Stimulated activated CD4-positive, alpha-beta T cell treated with anti-CD3 and anti-CD28 coated beads, Interleukin-1b, Interleukin-23, amount 100 ng/mL, for 1 hour (primary cell): ENCODE measurements around the gene ATG9A.
"Not testable (repeated sequence)": the region's sequence is repeated elsewhere in the genome, so short reads cannot be mapped to it uniquely, and the experiment has no call there.

Experiments used
- DNase-seq, 2 donors: peaks; one replicate each; pipeline ENCODE4 v3.0.0-alpha.2; 2020; ENCODE audit warnings: low read depth in 2 of 2

ATG9A gene

GRCh38 chr2:219229305-219230058, at the start of gene ATG9A, which contains the start of gene ANKZF1:
ATG9A (minus strand) TSS chr2:219229636; CDS start chr2:219228024, 1,612 bp downstream.
ANKZF1 (plus strand) TSS chr2:219229806; CDS start chr2:219230258, 452 bp downstream.
- peak; percentile 93 to 95 for DNase-seq

GRCh38 chr2:219278655-219279150, 49.3 kb upstream of the ATG9A start:
- no peak for DNase-seq

GRCh38 chr2:219277703-219278654, 48.5 kb upstream of the ATG9A start:
- peak; percentile 42 to 56 for DNase-seq

- DNase-seq, result no peak
Measured at GRCh38 chr2:219274361-219274921, 45.0 kb upstream of the ATG9A start.

GRCh38 chr2:219273937-219274336, 44.5 kb upstream of the ATG9A start:
- DNase-seq, result no peak

GRCh38 chr2:219272995-219273394, 43.6 kb upstream of the ATG9A start:
- DNase-seq, result no peak

- no peak for DNase-seq
Measured at GRCh38 chr2:219272356-219272755, 42.9 kb upstream of the ATG9A start.

GRCh38 chr2:219271021-219271420, 41.6 kb upstream of the ATG9A start:
- DNase-seq, result no peak

GRCh38 chr2:219270055-219270372, 40.6 kb upstream of the ATG9A start:
- DNase-seq, result no peak

GRCh38 chr2:219269362-219270054, 40.1 kb upstream of the ATG9A start:
- DNase-seq, result no peak

- no peak for DNase-seq
Measured at GRCh38 chr2:219268294-219268693, 38.9 kb upstream of the ATG9A start.

- DNase-seq, result no peak
Measured at GRCh38 chr2:219266886-219267285, 37.5 kb upstream of the ATG9A start.

- DNase-seq, result no peak
Measured at GRCh38 chr2:219266232-219266631, 36.8 kb upstream of the ATG9A start.

GRCh38 chr2:219261024-219261855, 31.8 kb upstream of the ATG9A start:
- DNase-seq, result no peak

- DNase-seq, result not testable (repeated sequence)
Measured at GRCh38 chr2:219258942-219259341, 29.5 kb upstream of the ATG9A start.

GRCh38 chr2:219254590-219255201, 25.3 kb upstream of the ATG9A start:
- no peak for DNase-seq

GRCh38 chr2:219253753-219254589, 24.5 kb upstream of the ATG9A start, which contains the start of gene TUBA4A:
TUBA4A (minus strand) TSS chr2:219253918; CDS start chr2:219253858, 60 bp downstream.
- peak; percentile 84 to 87 for DNase-seq

- no peak for DNase-seq
Measured at GRCh38 chr2:219252900-219253752, 23.7 kb upstream of the ATG9A start, which contains the start of gene TUBA4B. TUBA4B (plus strand) TSS chr2:219253243; CDS start chr2:219253408, 165 bp downstream.
